ENCODE data around the gene EMSY. TPM values are rescaled to one million over a fixed set of nuclear protein-coding genes. Genes with fewer than 3 reads are reported as not detected.
A peak's percentile ranks its signal among the peaks of the same experiment; 100 is the strongest.
"Not testable (repeated sequence)": the region's sequence is repeated elsewhere in the genome, so short reads cannot be mapped to it uniquely, and the experiment has no call there.

The EMSY gene
- 34.1 TPM for polyA plus RNA-seq (2013, experiment 1 of 2)
- polyA plus RNA-seq (2013, experiment 2 of 2): 30.5 TPM

- peaks cover 3% of the 10 kb centered on the region for H3K4me1 ChIP-seq (ENCODE audit: control insufficient read depth, insufficient read depth, low read length, poor library complexity, severe bottlenecking)
- H3K4me3 ChIP-seq (ENCODE audit: extremely low read depth, insufficient read depth, low read length, poor library complexity, severe bottlenecking): peak within 1 kb of the TSS; percentile 98
- peak within 1 kb of the TSS; percentile 98 for H3K27ac ChIP-seq (ENCODE audit: low read depth, low read length, severe bottlenecking)
- H3K36me3 ChIP-seq (ENCODE audit: control insufficient read depth, insufficient read depth, low read length): peaks cover 23% of the 10 kb centered on the region
- WGBS, 2 experiments (ENCODE audit: insufficient coverage in 2 of 2): 1% methylated on average over 31 to 39 of the region's 53 CpGs
- no peaks in the 10 kb centered on the region for H3K9me3 ChIP-seq (ENCODE audit: control insufficient read depth, low read length)
Measured at GRCh38 chr11:76444384-76445120, at the start of gene EMSY. EMSY (plus strand) TSS chr11:76445018; CDS start chr11:76446939, 1,921 bp downstream.

DNA sequence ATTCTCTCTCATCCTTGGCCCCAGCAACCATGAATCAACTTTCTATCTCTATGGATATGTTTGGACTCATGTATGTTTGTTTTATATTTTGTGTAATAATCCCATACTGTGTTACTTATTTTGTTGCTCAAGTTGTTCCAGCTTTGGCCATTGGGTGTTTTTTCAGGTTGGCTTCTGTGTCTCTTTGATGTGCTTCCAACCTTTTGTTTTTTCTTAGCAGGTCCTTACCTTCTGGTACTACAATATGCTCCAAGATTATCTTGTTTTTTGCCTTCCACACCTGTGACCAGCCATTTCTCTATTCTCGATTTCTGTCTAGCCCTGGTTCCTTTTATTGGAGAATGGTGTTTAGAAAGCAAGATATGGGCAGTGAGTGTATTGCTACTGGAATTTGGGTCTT lies 49.5 kb upstream of the EMSY start:
- no peak overlapping the region for H3K4me3 ChIP-seq (ENCODE audit: extremely low read depth, insufficient read depth, low read length, poor library complexity, severe bottlenecking)
- WGBS, 2 experiments (ENCODE audit: insufficient coverage in 2 of 2): no CpG with 5 or more reads among the region's 1 CpG
- H3K36me3 ChIP-seq (ENCODE audit: control insufficient read depth, insufficient read depth, low read length): no peaks in the 10 kb centered on the region
- no peak overlapping the region for H3K27ac ChIP-seq (ENCODE audit: low read depth, low read length, severe bottlenecking)
- H3K9me3 ChIP-seq (ENCODE audit: control insufficient read depth, low read length): no peaks in the 10 kb centered on the region
- no peaks in the 10 kb centered on the region for H3K4me1 ChIP-seq (ENCODE audit: control insufficient read depth, insufficient read depth, low read length, poor library complexity, severe bottlenecking)

- WGBS, 2 experiments (ENCODE audit: insufficient coverage in 2 of 2): 90% methylated on average over 2 of the region's 3 CpGs; no CpG with 5 or more reads in 1 of the 2 experiments
- Histone ChIP-seq H3K4me1 (ENCODE audit: control insufficient read depth, insufficient read depth, low read length, poor library complexity, severe bottlenecking) (no peaks in the 10 kb centered on the region), H3K9me3 (ENCODE audit: control insufficient read depth, low read length) (no peaks in the 10 kb centered on the region), H3K4me3 (ENCODE audit: extremely low read depth, insufficient read depth, low read length, poor library complexity, severe bottlenecking) (no peak overlapping the region), H3K27ac (ENCODE audit: low read depth, low read length, severe bottlenecking) (no peak overlapping the region), H3K36me3 (ENCODE audit: control insufficient read depth, insufficient read depth, low read length) (no peaks in the 10 kb centered on the region)
Measured at GRCh38 chr11:76397383-76397782, 47.4 kb upstream of the EMSY start.

- H3K27ac ChIP-seq (ENCODE audit: low read depth, low read length, severe bottlenecking): no peak overlapping the region
- WGBS, 2 experiments (ENCODE audit: insufficient coverage in 2 of 2): 83 to 88% methylated on average over 1 of the region's 1 CpG
Measured at GRCh38 chr11:76400967-76401366, 43.9 kb upstream of the EMSY start.

DNA sequence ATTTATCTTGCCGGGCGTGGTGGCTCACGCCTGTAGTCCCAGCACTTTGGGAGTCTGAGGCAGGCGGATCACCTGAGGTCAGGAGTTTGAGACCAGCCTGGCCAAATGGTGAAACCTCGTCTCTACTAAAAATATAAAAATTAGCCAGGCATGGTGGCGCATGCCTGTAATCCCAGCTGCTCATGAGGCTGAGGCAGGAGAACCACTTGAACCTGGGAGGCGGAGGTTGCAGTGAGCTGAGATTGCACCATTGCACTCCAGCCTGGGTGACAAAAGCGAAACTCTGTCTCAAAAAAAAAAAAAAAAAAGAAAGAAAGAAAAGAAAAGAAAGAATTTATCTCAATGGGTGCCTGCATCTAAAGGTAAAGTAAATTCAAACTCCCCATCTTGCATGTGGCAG lies 43.3 kb upstream of the EMSY start:
- not testable (repeated sequence) for H3K36me3 ChIP-seq (ENCODE audit: control insufficient read depth, insufficient read depth, low read length); H3K4me1 ChIP-seq (ENCODE audit: control insufficient read depth, insufficient read depth, low read length, poor library complexity, severe bottlenecking); H3K27ac ChIP-seq (ENCODE audit: low read depth, low read length, severe bottlenecking); H3K9me3 ChIP-seq (ENCODE audit: control insufficient read depth, low read length); H3K4me3 ChIP-seq (ENCODE audit: extremely low read depth, insufficient read depth, low read length, poor library complexity, severe bottlenecking)
- WGBS, 2 experiments (ENCODE audit: insufficient coverage in 2 of 2): 86 to 99% methylated on average over 4 to 5 of the region's 8 CpGs

More at GRCh38 chr11:76400967-76401366, 43.9 kb upstream of the EMSY start:
- no peaks in the 10 kb centered on the region for H3K36me3 ChIP-seq (ENCODE audit: control insufficient read depth, insufficient read depth, low read length)
- no peaks in the 10 kb centered on the region for H3K4me1 ChIP-seq (ENCODE audit: control insufficient read depth, insufficient read depth, low read length, poor library complexity, severe bottlenecking)
- no peaks in the 10 kb centered on the region for H3K9me3 ChIP-seq (ENCODE audit: control insufficient read depth, low read length)
- no peak overlapping the region for H3K4me3 ChIP-seq (ENCODE audit: extremely low read depth, insufficient read depth, low read length, poor library complexity, severe bottlenecking)

- Histone ChIP-seq H3K9me3 (ENCODE audit: control insufficient read depth, low read length) (no peaks in the 10 kb centered on the region), H3K36me3 (ENCODE audit: control insufficient read depth, insufficient read depth, low read length) (no peaks in the 10 kb centered on the region), H3K4me1 (ENCODE audit: control insufficient read depth, insufficient read depth, low read length, poor library complexity, severe bottlenecking) (peaks cover 3% of the 10 kb centered on the region), H3K4me3 (ENCODE audit: extremely low read depth, insufficient read depth, low read length, poor library complexity, severe bottlenecking) (no peak overlapping the region), H3K27ac (ENCODE audit: low read depth, low read length, severe bottlenecking) (no peak overlapping the region)
- WGBS, 2 experiments (ENCODE audit: insufficient coverage in 2 of 2): 100% methylated on average over 3 to 4 of the region's 4 CpGs
Measured at GRCh38 chr11:76406359-76406758, 38.5 kb upstream of the EMSY start.

GRCh38 chr11:76408171-76408965 lies 36.5 kb upstream of the EMSY start:
- Histone ChIP-seq H3K4me1 (ENCODE audit: control insufficient read depth, insufficient read depth, low read length, poor library complexity, severe bottlenecking) (peaks cover 3% of the 10 kb centered on the region), H3K9me3 (ENCODE audit: control insufficient read depth, low read length) (no peaks in the 10 kb centered on the region), H3K27ac (ENCODE audit: low read depth, low read length, severe bottlenecking) (peak overlapping the region; percentile 69), H3K4me3 (ENCODE audit: extremely low read depth, insufficient read depth, low read length, poor library complexity, severe bottlenecking) (no peak overlapping the region), H3K36me3 (ENCODE audit: control insufficient read depth, insufficient read depth, low read length) (no peaks in the 10 kb centered on the region)
- WGBS, 2 experiments (ENCODE audit: insufficient coverage in 2 of 2): 65 to 74% methylated on average over 5 to 6 of the region's 7 CpGs

GRCh38 chr11:76410851-76411357 lies 33.9 kb upstream of the EMSY start:
- Histone ChIP-seq H3K36me3 (ENCODE audit: control insufficient read depth, insufficient read depth, low read length) (no peaks in the 10 kb centered on the region), H3K27ac (ENCODE audit: low read depth, low read length, severe bottlenecking) (no peak overlapping the region), H3K4me1 (ENCODE audit: control insufficient read depth, insufficient read depth, low read length, poor library complexity, severe bottlenecking) (peaks cover 3% of the 10 kb centered on the region), H3K4me3 (ENCODE audit: extremely low read depth, insufficient read depth, low read length, poor library complexity, severe bottlenecking) (no peak overlapping the region), H3K9me3 (ENCODE audit: control insufficient read depth, low read length) (no peaks in the 10 kb centered on the region)
- WGBS, 2 experiments (ENCODE audit: insufficient coverage in 2 of 2): 86 to 90% methylated on average over 10 of the region's 10 CpGs

DNA sequence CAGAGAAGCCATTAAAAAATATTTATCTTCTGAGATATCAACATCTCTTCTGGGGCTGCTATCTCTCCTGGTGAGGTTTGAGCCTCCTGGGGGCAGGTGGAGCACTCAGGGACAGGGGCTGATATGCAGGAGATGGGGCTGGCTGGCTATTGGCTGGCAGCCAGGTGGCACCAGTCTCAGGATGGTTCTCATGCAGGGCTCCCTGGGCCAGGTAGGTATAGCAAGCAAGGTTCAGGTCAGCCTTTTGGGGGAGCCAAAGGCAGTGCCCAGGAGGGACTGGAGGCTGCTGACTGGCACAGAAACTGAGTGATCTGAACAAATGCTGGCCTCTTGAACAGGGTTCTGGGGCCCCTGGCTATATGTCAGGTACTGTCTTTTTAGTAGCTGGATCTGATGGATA lies 29.7 kb upstream of the EMSY start:
- no peak overlapping the region for H3K4me3 ChIP-seq (ENCODE audit: extremely low read depth, insufficient read depth, low read length, poor library complexity, severe bottlenecking)
- H3K36me3 ChIP-seq (ENCODE audit: control insufficient read depth, insufficient read depth, low read length): no peaks in the 10 kb centered on the region
- no peak overlapping the region for H3K27ac ChIP-seq (ENCODE audit: low read depth, low read length, severe bottlenecking)
- no peaks in the 10 kb centered on the region for H3K4me1 ChIP-seq (ENCODE audit: control insufficient read depth, insufficient read depth, low read length, poor library complexity, severe bottlenecking)
- no peaks in the 10 kb centered on the region for H3K9me3 ChIP-seq (ENCODE audit: control insufficient read depth, low read length)

GRCh38 chr11:76419896-76420295 lies 24.9 kb upstream of the EMSY start:
- Histone ChIP-seq H3K9me3 (ENCODE audit: control insufficient read depth, low read length) (no peaks in the 10 kb centered on the region), H3K36me3 (ENCODE audit: control insufficient read depth, insufficient read depth, low read length) (no peaks in the 10 kb centered on the region), H3K4me3 (ENCODE audit: extremely low read depth, insufficient read depth, low read length, poor library complexity, severe bottlenecking) (no peak overlapping the region), H3K4me1 (ENCODE audit: control insufficient read depth, insufficient read depth, low read length, poor library complexity, severe bottlenecking) (no peaks in the 10 kb centered on the region), H3K27ac (ENCODE audit: low read depth, low read length, severe bottlenecking) (no peak overlapping the region)
- 36 to 61% methylated on average over 1 to 2 of the region's 3 CpGs for WGBS, 2 experiments (ENCODE audit: insufficient coverage in 2 of 2)
